GM23338 (cell line): ENCODE results near the gene CLSTN2. TPM values are rescaled to one million over a fixed set of nuclear protein-coding genes. Genes with fewer than 3 reads are reported as not detected.

Source experiments
- ATAC-seq: fragments of 200-7000 bp; cut with Tn5 transposase; 3 replicates; pipeline ENCODE4 v1.9.1; 2020
- DNase-seq: peaks from one replicate; pipeline ENCODE4 v3.0.0-alpha.2; 2015; ENCODE audit warnings: low spot score
- H2AFZ ChIP-seq: fragments of 200-600 bp; sonication (generic); 2 replicates; pipeline ENCODE4 v1.8.0; 2016; ENCODE audit warnings: antibody characterized with exemption, mild to moderate bottlenecking, moderate library complexity
- H3F3A ChIP-seq: fragments of 200-600 bp; sonication (generic); replicated peaks from 2 replicates; pipeline ENCODE4 v1.8.0; 2017; ENCODE audit warnings: antibody characterized with exemption, mixed run types, low read depth
- H3K27ac ChIP-seq: fragments of 200-600 bp; sonication (generic); 2 replicates; pipeline ENCODE4 v1.6.1; 2016; ENCODE audit warnings: low read depth
- H3K27me3 ChIP-seq: fragments of 200-600 bp; sonication (generic); 2 replicates; pipeline ENCODE4 v1.8.0; 2016; ENCODE audit warnings: mild to moderate bottlenecking, mixed run types, moderate library complexity; ENCODE audit not compliant: insufficient read depth
- H3K36me3 ChIP-seq: fragments of 200-600 bp; sonication (generic); 2 replicates; pipeline ENCODE4 v1.8.0; 2016; ENCODE audit warnings: mild to moderate bottlenecking; ENCODE audit not compliant: insufficient read depth
- H3K4me1 ChIP-seq: fragments of 200-600 bp; sonication (generic); 2 replicates; pipeline ENCODE4 v1.8.0; 2016; ENCODE audit warnings: mild to moderate bottlenecking, moderate library complexity; ENCODE audit not compliant: insufficient read depth
- H3K4me2 ChIP-seq: fragments of 200-600 bp; sonication (generic); 2 replicates; pipeline ENCODE4 v1.7.1; 2017; ENCODE audit warnings: mixed run types
- H3K4me3 ChIP-seq: fragments of 200-600 bp; sonication (generic); 2 replicates; pipeline ENCODE4 v1.6.1; 2016; ENCODE audit warnings: mixed run types
- H3K79me2 ChIP-seq: fragments of 200-600 bp; sonication (generic); replicated peaks from 2 replicates; pipeline ENCODE4 v1.8.0; 2017; ENCODE audit warnings: mild to moderate bottlenecking; ENCODE audit not compliant: insufficient read depth
- H3K9me2 ChIP-seq: fragments of 200-600 bp; sonication (generic); 2 replicates; pipeline ENCODE4 v1.8.0; 2017; ENCODE audit not compliant: insufficient read depth
- H4K20me1 ChIP-seq: fragments of 200-600 bp; sonication (generic); replicated peaks from 2 replicates; pipeline ENCODE4 v1.8.0; 2017; ENCODE audit warnings: mild to moderate bottlenecking; ENCODE audit not compliant: insufficient read depth
- H3K27ac Mint-ChIP-seq: 2 replicates; pipeline ENCODE4 v1.8.0; 2020; ENCODE audit warnings: inconsistent platforms, mild to moderate bottlenecking, moderate library complexity, mixed read lengths
- H3K27me3 Mint-ChIP-seq: 3 replicates; pipeline ENCODE4 v1.8.0; 2022; ENCODE audit warnings: low read depth, mild to moderate bottlenecking, moderate library complexity, mixed read lengths, inconsistent platforms; ENCODE audit not compliant: insufficient read depth, poor library complexity
- H3K36me3 Mint-ChIP-seq: 3 replicates; pipeline ENCODE4 v1.8.0; 2021; ENCODE audit warnings: low read depth, mild to moderate bottlenecking, inconsistent platforms, moderate library complexity, mixed read lengths
- H3K4me1 Mint-ChIP-seq: 3 replicates; pipeline ENCODE4 v1.8.0; 2020; ENCODE audit warnings: mild to moderate bottlenecking, inconsistent platforms, mixed read lengths
- H3K4me3 Mint-ChIP-seq: 3 replicates; pipeline ENCODE4 v1.8.0; 2021; ENCODE audit warnings: moderate library complexity, mild to moderate bottlenecking, inconsistent platforms, mixed read lengths
- H3K9me3 Mint-ChIP-seq: 3 replicates; pipeline ENCODE4 v1.8.0; 2020; ENCODE audit warnings: moderate library complexity, mild to moderate bottlenecking, inconsistent platforms, mixed read lengths
- CREB1 ChIP-seq: fragments of 250-450 bp; sonication (Bioruptor Pico); IDR thresholded peaks from 2 replicates; pipeline ENCODE4 v1.5.0; 2020; ENCODE audit warnings: low read depth, mild to moderate bottlenecking, moderate library complexity
- CTCF ChIP-seq, 2 experiments: fragments of 200-600 bp in 1 of 2; sonication (generic) in 1 of 2; conservative IDR thresholded peaks; 2 replicates each; pipeline versions ENCODE4 v1.5.1 to v1.6.1; 2016 to 2017; ENCODE audit warnings: antibody characterized with exemption in 2 of 2, low read depth in 2 of 2, mild to moderate bottlenecking in 2 of 2, moderate library complexity in 1 of 2
- ETS1 ChIP-seq: IDR thresholded peaks from 2 replicates; pipeline ENCODE4 v1.6.1; 2016; ENCODE audit warnings: antibody characterized with exemption
- EZH2 ChIP-seq: fragments of 200-600 bp; sonication (generic); IDR thresholded peaks from one replicate; pipeline ENCODE4 v1.8.0; 2017; ENCODE audit warnings: antibody characterized with exemption, mild to moderate bottlenecking, low read depth; ENCODE audit not compliant: unreplicated experiment
- JUNB ChIP-seq: IDR thresholded peaks from one replicate; pipeline ENCODE4 v1.6.1; 2016; ENCODE audit warnings: antibody characterized with exemption; ENCODE audit not compliant: unreplicated experiment
- STAT1 ChIP-seq: IDR thresholded peaks from one replicate; pipeline ENCODE4 v1.6.1; 2016; ENCODE audit warnings: antibody characterized with exemption; ENCODE audit not compliant: unreplicated experiment
- ZNF114 ChIP-seq: fragments of 250-450 bp; sonication (Bioruptor Pico); IDR thresholded peaks from 2 replicates; pipeline ENCODE4 v1.5.0; 2020; ENCODE audit warnings: mild to moderate bottlenecking, moderate library complexity
- ZNF462 ChIP-seq: fragments of 250-450 bp; sonication (Bioruptor Pico); IDR thresholded peaks from 2 replicates; pipeline ENCODE4 v1.5.0; 2020; ENCODE audit warnings: mild to moderate bottlenecking, moderate library complexity
- polyA plus RNA-seq: library from polyadenylated mRNA; unstranded; fragments of >200 nt; fragmentation: Nextera tagmentation; extraction: Ambion mirVana; gene quantifications from 2 replicates; pipeline ENCODE4 v1.2.1, GENCODE V29; 2016
- total RNA-seq: library from RNA; depleted of rRNA; stranded (reverse); fragments of >200 nt; shearing (Covaris generic); gene quantifications from 2 replicates; pipeline ENCODE4 v1.2.3, GENCODE V29; 2014
- TF ChIP-seq, protein P1 (sequence below): IDR thresholded peaks from one replicate; pipeline ENCODE4 v1.6.1; 2018; ENCODE audit warnings: antibody characterized with exemption; ENCODE audit not compliant: unreplicated experiment

CLSTN2 gene
- total and polyA plus RNA-seq, 2 experiments from 2014 or later = 0.11 to 0.83 TPM

DNA sequence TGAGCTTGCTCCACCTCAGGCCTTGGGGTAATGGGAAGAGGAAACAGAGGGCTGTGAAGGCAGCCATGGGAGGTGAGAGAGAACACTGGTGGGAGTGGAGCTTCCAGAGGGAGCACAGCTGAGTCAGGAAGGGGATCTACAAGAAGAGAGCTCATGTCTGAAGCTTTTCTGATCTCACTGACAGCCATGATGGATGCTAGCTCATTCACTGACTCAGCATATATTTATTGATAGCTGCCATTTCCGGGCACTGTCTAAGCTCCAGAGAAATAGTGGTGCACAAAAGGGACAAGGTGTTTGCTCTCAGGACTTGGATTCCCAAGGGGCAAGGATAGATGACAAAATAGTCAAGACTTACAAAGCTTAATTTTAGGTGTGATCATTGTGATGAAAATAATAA is 218.8 kb downstream of the CLSTN2 start (continued):
- TF ChIP-seq CTCF (conservative IDR thresholded peaks at IDR 0.05; ENCODE audit: low read depth in 2 of 2) (no peak), ETS1 (no peak), ZNF114 (no peak), JUNB (no peak)

- no peaks in the 10 kb centered on the region for H3F3A ChIP-seq
- no peaks in the 10 kb centered on the region for H3K9me3 Mint-ChIP-seq
- DNase-seq (no peak), ATAC-seq (no peak)
- no peak overlapping the region for H3K27ac Mint-ChIP-seq
- no peaks in the 10 kb centered on the region for H4K20me1 ChIP-seq
- H3K9me2 ChIP-seq = peaks cover 12% of the 10 kb centered on the region
- H3K36me3 ChIP-seq = no peaks in the 10 kb centered on the region
- no peaks in the 10 kb centered on the region for H3K27me3 ChIP-seq
- H3K4me2 ChIP-seq = no peak overlapping the region
- H2AFZ ChIP-seq = no peak overlapping the region
- H3K4me1 ChIP-seq = peaks cover 4% of the 10 kb centered on the region
- H3K36me3 Mint-ChIP-seq = no peaks in the 10 kb centered on the region
- H3K27me3 Mint-ChIP-seq = no peaks in the 10 kb centered on the region
- H3K4me3 Mint-ChIP-seq = no peak overlapping the region
- H3K4me3 ChIP-seq = no peak overlapping the region
- no peaks in the 10 kb centered on the region; the same call in 2 of the 3 replicates for H3K4me1 Mint-ChIP-seq
- TF ChIP-seq CREB1 (CRISPR knock-in tag) (no peak), ZNF114 (no peak), STAT1 (no peak), EZH2 (no peak), ZNF462 (no peak)
- TF ChIP-seq, protein P1, sequence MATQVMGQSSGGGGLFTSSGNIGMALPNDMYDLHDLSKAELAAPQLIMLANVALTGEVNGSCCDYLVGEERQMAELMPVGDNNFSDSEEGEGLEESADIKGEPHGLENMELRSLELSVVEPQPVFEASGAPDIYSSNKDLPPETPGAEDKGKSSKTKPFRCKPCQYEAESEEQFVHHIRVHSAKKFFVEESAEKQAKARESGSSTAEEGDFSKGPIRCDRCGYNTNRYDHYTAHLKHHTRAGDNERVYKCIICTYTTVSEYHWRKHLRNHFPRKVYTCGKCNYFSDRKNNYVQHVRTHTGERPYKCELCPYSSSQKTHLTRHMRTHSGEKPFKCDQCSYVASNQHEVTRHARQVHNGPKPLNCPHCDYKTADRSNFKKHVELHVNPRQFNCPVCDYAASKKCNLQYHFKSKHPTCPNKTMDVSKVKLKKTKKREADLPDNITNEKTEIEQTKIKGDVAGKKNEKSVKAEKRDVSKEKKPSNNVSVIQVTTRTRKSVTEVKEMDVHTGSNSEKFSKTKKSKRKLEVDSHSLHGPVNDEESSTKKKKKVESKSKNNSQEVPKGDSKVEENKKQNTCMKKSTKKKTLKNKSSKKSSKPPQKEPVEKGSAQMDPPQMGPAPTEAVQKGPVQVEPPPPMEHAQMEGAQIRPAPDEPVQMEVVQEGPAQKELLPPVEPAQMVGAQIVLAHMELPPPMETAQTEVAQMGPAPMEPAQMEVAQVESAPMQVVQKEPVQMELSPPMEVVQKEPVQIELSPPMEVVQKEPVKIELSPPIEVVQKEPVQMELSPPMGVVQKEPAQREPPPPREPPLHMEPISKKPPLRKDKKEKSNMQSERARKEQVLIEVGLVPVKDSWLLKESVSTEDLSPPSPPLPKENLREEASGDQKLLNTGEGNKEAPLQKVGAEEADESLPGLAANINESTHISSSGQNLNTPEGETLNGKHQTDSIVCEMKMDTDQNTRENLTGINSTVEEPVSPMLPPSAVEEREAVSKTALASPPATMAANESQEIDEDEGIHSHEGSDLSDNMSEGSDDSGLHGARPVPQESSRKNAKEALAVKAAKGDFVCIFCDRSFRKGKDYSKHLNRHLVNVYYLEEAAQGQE = no peak
- H3K27ac ChIP-seq = no peak overlapping the region
- no peaks in the 10 kb centered on the region for H3K79me2 ChIP-seq
Observed at GRCh38 chr3:140157161-140157560, 222.2 kb downstream of the CLSTN2 start.
